ENCODE results near the gene CRBN.

Gene CRBN

GRCh38 chr3:3194861-3195260, 15.4 kb upstream of the CRBN start:
- peak; percentile 8 for DNase-seq (ENCODE audit: low read depth)
- no peak overlapping the region for H3K4me3 ChIP-seq (ENCODE audit: low read depth, low read length)
- TF ChIP-seq MYC (IDR thresholded peaks at IDR 0.05; ENCODE audit: low read depth, low read length) (no peak), MAX (IDR thresholded peaks at IDR 0.05; ENCODE audit: low read depth, low read length) (no peak), CTCF (IDR thresholded peaks at IDR 0.05; ENCODE audit: low read depth, low read length) (no peak), POLR2A (IDR thresholded peaks at IDR 0.05; ENCODE audit: extremely low read depth, insufficient read length) (no peak)

- no peak for DNase-seq (ENCODE audit: low read depth)
- TF ChIP-seq CTCF (IDR thresholded peaks at IDR 0.05; ENCODE audit: low read depth, low read length): no peak
- no peak for TF ChIP-seq MAX (IDR thresholded peaks at IDR 0.05; ENCODE audit: low read depth, low read length)
- TF ChIP-seq MYC (IDR thresholded peaks at IDR 0.05; ENCODE audit: low read depth, low read length): no peak
- no peak for TF ChIP-seq POLR2A (IDR thresholded peaks at IDR 0.05; ENCODE audit: extremely low read depth, insufficient read length)
Observed at GRCh38 chr3:3192286-3192675, 12.8 kb upstream of the CRBN start.

GRCh38 chr3:3191675-3192285, 12.3 kb upstream of the CRBN start:
- no peak overlapping the region for H3K4me3 ChIP-seq (ENCODE audit: low read depth, low read length)
- TF ChIP-seq MYC (IDR thresholded peaks at IDR 0.05; ENCODE audit: low read depth, low read length) (no peak), CTCF (IDR thresholded peaks at IDR 0.05; ENCODE audit: low read depth, low read length) (no peak)
- DNase-seq (ENCODE audit: low read depth): peak; percentile 6

More at GRCh38 chr3:3192286-3192675, 12.8 kb upstream of the CRBN start:
- no peak overlapping the region for H3K4me3 ChIP-seq (ENCODE audit: low read depth, low read length)

GRCh38 chr3:3189961-3190360, 10.5 kb upstream of the CRBN start:
- TF ChIP-seq MYC (IDR thresholded peaks at IDR 0.05; ENCODE audit: low read depth, low read length): no peak
- H3K4me3 ChIP-seq (ENCODE audit: low read depth, low read length): no peak overlapping the region
- no peak for DNase-seq (ENCODE audit: low read depth)

- TF ChIP-seq POLR2A (IDR thresholded peaks at IDR 0.05; ENCODE audit: extremely low read depth, insufficient read length) (no peak), CTCF (IDR thresholded peaks at IDR 0.05; ENCODE audit: low read depth, low read length) (no peak), MAX (IDR thresholded peaks at IDR 0.05; ENCODE audit: low read depth, low read length) (no peak), MYC (IDR thresholded peaks at IDR 0.05; ENCODE audit: low read depth, low read length) (no peak)
- DNase-seq (ENCODE audit: low read depth): no peak
- no peak overlapping the region for H3K4me3 ChIP-seq (ENCODE audit: low read depth, low read length)
Observed at GRCh38 chr3:3189102-3189727, 9.7 kb upstream of the CRBN start.

- no peak for DNase-seq (ENCODE audit: low read depth)
- TF ChIP-seq MAX (IDR thresholded peaks at IDR 0.05; ENCODE audit: low read depth, low read length) (no peak), POLR2A (IDR thresholded peaks at IDR 0.05; ENCODE audit: extremely low read depth, insufficient read length) (no peak), CTCF (IDR thresholded peaks at IDR 0.05; ENCODE audit: low read depth, low read length) (no peak), MYC (IDR thresholded peaks at IDR 0.05; ENCODE audit: low read depth, low read length) (no peak)
- no peak overlapping the region for H3K4me3 ChIP-seq (ENCODE audit: low read depth, low read length)
Observed at GRCh38 chr3:3184876-3185275, 5.4 kb upstream of the CRBN start.
